ENCODE results near the gene PSMB11. TPM values are rescaled to one million over a fixed set of nuclear protein-coding genes. Genes with fewer than 3 reads are reported as not detected.

PSMB11 gene
- total and polyA plus RNA-seq, 10 of the 15 experiments (the other 5 are each of a cell fraction or from before 2014, with no cell fraction given), result not detected

DNA sequence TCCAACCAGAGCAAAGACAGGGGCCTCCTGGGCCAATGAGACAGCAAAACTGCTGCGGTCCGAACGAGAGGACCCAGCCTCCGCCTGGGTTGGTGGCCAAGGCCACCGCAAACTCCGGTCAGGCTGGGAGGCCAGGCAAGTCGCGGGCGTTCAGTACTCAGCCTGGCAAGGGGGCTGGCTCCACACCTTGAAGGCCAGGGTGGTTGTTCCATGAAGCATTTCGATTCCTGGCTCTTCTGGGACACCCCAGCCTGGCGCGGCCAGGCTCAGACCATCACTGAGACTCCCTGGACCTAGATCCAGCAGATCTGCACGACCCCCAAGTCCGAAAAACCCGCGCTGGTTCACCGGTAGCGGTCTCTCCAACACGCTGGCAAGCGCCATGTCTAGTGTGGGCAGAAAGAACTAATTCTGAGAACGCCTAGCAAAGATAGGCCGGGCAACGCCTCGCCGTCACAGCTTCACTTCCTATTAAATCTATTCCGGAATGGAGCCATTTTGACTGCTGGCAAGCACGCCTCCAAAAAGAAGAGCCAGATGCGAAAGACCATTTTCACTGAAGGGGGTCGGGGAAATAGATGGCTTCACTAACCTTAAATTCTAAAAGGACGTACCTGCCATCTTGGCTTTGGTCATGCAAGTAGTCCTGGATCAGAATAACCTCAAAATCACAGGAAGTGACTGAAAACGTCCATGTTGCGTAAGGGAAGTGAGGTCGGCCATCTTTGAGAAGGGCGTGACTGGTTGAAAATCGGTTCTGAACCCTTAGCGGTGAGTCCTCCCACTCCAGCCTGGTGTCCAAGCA is 7.3 kb upstream of the PSMB11 start, which contains the start of gene PSMB5 (continued):
- TF ChIP-seq, protein P1, sequence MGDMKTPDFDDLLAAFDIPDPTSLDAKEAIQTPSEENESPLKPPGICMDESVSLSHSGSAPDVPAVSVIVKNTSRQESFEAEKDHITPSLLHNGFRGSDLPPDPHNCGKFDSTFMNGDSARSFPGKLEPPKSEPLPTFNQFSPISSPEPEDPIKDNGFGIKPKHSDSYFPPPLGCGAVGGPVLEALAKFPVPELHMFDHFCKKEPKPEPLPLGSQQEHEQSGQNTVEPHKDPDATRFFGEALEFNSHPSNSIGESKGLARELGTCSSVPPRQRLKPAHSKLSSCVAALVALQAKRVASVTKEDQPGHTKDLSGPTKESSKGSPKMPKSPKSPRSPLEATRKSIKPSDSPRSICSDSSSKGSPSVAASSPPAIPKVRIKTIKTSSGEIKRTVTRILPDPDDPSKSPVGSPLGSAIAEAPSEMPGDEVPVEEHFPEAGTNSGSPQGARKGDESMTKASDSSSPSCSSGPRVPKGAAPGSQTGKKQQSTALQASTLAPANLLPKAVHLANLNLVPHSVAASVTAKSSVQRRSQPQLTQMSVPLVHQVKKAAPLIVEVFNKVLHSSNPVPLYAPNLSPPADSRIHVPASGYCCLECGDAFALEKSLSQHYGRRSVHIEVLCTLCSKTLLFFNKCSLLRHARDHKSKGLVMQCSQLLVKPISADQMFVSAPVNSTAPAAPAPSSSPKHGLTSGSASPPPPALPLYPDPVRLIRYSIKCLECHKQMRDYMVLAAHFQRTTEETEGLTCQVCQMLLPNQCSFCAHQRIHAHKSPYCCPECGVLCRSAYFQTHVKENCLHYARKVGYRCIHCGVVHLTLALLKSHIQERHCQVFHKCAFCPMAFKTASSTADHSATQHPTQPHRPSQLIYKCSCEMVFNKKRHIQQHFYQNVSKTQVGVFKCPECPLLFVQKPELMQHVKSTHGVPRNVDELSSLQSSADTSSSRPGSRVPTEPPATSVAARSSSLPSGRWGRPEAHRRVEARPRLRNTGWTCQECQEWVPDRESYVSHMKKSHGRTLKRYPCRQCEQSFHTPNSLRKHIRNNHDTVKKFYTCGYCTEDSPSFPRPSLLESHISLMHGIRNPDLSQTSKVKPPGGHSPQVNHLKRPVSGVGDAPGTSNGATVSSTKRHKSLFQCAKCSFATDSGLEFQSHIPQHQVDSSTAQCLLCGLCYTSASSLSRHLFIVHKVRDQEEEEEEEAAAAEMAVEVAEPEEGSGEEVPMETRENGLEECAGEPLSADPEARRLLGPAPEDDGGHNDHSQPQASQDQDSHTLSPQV (IDR thresholded peaks at IDR 0.05), result no peak
- TF ChIP-seq HDAC2 (IDR thresholded peaks at IDR 0.05) (no peak), SRF (IDR thresholded peaks at IDR 0.05; ENCODE audit: low read depth in 2 of 2, low read length in 2 of 2) (no peak), SMC3 (IDR thresholded peaks at IDR 0.05; ENCODE audit: borderline replicate concordance, low read length) (no peak), KLF5 (IDR thresholded peaks at IDR 0.05; ENCODE audit: partially characterized antibody) (peak; percentile 62), NRF1 (conservative IDR thresholded peaks at IDR 0.05; ENCODE audit: low read depth, low read length) (no peak), JUNB (IDR thresholded peaks at IDR 0.05) (0 out of 2 replicates have a peak, but pooled peaks have one; percentile 30), POLR2AphosphoS2 (IDR thresholded peaks at IDR 0.05; ENCODE audit: low read depth, low read length) (0 out of 2 replicates have a peak, but pooled peaks have one; percentile 39), TARDBP (IDR thresholded peaks at IDR 0.05; ENCODE audit: borderline replicate concordance) (peak; percentile 72), POLR2A (IDR thresholded peaks at IDR 0.05; ENCODE audit: low read depth, low read length) (peak; percentile 91), ESRRA (IDR thresholded peaks at IDR 0.05; ENCODE audit: low read length) (no peak), CBX3 (IDR thresholded peaks at IDR 0.05; ENCODE audit: borderline replicate concordance, low read depth) (no peak), STAT1 (conservative IDR thresholded peaks at IDR 0.05) (0 out of 2 replicates have a peak, but pooled peaks have one; percentile 64), SMAD5 (IDR thresholded peaks at IDR 0.05; ENCODE audit: low read depth) (no peak), IRF4 (IDR thresholded peaks at IDR 0.05; ENCODE audit: low read depth, low read length) (peak; percentile 48; the same call in 1 of the 2 replicates), GATAD2B (conservative IDR thresholded peaks at IDR 0.05; ENCODE audit: low read depth) (peak; percentile 54; the same call in 1 of the 2 replicates), DPF2 (IDR thresholded peaks at IDR 0.05) (no peak), CHD4 (IDR thresholded peaks at IDR 0.05) (no peak)
- TF ChIP-seq, protein P2, sequence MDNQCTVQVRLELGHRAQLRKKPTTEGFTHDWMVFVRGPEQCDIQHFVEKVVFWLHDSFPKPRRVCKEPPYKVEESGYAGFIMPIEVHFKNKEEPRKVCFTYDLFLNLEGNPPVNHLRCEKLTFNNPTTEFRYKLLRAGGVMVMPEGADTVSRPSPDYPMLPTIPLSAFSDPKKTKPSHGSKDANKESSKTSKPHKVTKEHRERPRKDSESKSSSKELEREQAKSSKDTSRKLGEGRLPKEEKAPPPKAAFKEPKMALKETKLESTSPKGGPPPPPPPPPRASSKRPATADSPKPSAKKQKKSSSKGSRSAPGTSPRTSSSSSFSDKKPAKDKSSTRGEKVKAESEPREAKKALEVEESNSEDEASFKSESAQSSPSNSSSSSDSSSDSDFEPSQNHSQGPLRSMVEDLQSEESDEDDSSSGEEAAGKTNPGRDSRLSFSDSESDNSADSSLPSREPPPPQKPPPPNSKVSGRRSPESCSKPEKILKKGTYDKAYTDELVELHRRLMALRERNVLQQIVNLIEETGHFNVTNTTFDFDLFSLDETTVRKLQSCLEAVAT (IDR thresholded peaks at IDR 0.05), result peak; percentile 88
- TF ChIP-seq, protein P3, sequence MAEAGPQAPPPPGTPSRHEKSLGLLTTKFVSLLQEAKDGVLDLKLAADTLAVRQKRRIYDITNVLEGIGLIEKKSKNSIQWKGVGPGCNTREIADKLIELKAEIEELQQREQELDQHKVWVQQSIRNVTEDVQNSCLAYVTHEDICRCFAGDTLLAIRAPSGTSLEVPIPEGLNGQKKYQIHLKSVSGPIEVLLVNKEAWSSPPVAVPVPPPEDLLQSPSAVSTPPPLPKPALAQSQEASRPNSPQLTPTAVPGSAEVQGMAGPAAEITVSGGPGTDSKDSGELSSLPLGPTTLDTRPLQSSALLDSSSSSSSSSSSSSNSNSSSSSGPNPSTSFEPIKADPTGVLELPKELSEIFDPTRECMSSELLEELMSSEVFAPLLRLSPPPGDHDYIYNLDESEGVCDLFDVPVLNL (IDR thresholded peaks at IDR 0.05; ENCODE audit: low read depth, low read length), result peak; percentile 75
- TF ChIP-seq, protein P4, sequence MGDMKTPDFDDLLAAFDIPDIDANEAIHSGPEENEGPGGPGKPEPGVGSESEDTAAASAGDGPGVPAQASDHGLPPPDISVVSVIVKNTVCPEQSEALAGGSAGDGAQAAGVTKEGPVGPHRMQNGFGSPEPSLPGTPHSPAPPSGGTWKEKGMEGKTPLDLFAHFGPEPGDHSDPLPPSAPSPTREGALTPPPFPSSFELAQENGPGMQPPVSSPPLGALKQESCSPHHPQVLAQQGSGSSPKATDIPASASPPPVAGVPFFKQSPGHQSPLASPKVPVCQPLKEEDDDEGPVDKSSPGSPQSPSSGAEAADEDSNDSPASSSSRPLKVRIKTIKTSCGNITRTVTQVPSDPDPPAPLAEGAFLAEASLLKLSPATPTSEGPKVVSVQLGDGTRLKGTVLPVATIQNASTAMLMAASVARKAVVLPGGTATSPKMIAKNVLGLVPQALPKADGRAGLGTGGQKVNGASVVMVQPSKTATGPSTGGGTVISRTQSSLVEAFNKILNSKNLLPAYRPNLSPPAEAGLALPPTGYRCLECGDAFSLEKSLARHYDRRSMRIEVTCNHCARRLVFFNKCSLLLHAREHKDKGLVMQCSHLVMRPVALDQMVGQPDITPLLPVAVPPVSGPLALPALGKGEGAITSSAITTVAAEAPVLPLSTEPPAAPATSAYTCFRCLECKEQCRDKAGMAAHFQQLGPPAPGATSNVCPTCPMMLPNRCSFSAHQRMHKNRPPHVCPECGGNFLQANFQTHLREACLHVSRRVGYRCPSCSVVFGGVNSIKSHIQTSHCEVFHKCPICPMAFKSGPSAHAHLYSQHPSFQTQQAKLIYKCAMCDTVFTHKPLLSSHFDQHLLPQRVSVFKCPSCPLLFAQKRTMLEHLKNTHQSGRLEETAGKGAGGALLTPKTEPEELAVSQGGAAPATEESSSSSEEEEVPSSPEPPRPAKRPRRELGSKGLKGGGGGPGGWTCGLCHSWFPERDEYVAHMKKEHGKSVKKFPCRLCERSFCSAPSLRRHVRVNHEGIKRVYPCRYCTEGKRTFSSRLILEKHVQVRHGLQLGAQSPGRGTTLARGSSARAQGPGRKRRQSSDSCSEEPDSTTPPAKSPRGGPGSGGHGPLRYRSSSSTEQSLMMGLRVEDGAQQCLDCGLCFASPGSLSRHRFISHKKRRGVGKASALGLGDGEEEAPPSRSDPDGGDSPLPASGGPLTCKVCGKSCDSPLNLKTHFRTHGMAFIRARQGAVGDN (IDR thresholded peaks at IDR 0.05), result no peak
